Activated CD4-positive, alpha-beta T cell treated with anti-CD3 and anti-CD28 coated beads, Interleukin-2, Interleukin-4, amounts not matched to agents 100 ng/mL and 50 ng/mL, durations not matched to agents 16 hours and 8 hours (primary cell): Measurements from ENCODE around the gene PARD3B.

Experiments
- DNase-seq: peaks from one replicate; pipeline ENCODE4 v3.0.0-alpha.2; 2020; ENCODE audit warnings: low spot score

PARD3B gene

GRCh38 chr2:205287316-205287715 lies 742.0 kb downstream of the PARD3B start:
- no peak for DNase-seq

- DNase-seq, result no peak
These were observed 743.4 kb downstream of the PARD3B start for GRCh38 chr2:205288686-205289085.

GRCh38 chr2:205290299-205290698 lies 745.0 kb downstream of the PARD3B start:
- no peak for DNase-seq

GRCh38 chr2:205292665-205293295 lies 747.5 kb downstream of the PARD3B start:
- no peak for DNase-seq

GRCh38 chr2:205293559-205293958 lies 748.3 kb downstream of the PARD3B start:
- DNase-seq, result no peak

GRCh38 chr2:205296959-205297358 lies 751.7 kb downstream of the PARD3B start:
- no peak for DNase-seq

GRCh38 chr2:205297368-205297767 lies 752.1 kb downstream of the PARD3B start:
- DNase-seq, result no peak

GRCh38 chr2:205297846-205298245 lies 752.6 kb downstream of the PARD3B start:
- DNase-seq, result no peak

- no peak for DNase-seq
These were observed 765.9 kb downstream of the PARD3B start for GRCh38 chr2:205311201-205311600.

- DNase-seq, result no peak
These were observed 776.0 kb downstream of the PARD3B start for GRCh38 chr2:205321231-205321630.

- no peak for DNase-seq
These were observed 778.7 kb downstream of the PARD3B start for GRCh38 chr2:205323929-205324328.

- DNase-seq, result no peak
These were observed 779.1 kb downstream of the PARD3B start for GRCh38 chr2:205324355-205324754.

- DNase-seq, result no peak
These were observed 788.1 kb downstream of the PARD3B start for GRCh38 chr2:205333351-205333750.

- DNase-seq, result no peak
These were observed 792.0 kb downstream of the PARD3B start for GRCh38 chr2:205337274-205337673.

GRCh38 chr2:205338156-205338555 lies 792.9 kb downstream of the PARD3B start:
- no peak for DNase-seq

GRCh38 chr2:205343103-205343502 lies 797.8 kb downstream of the PARD3B start:
- DNase-seq, result no peak

GRCh38 chr2:205346649-205347048 lies 801.4 kb downstream of the PARD3B start:
- no peak for DNase-seq

- DNase-seq, result no peak
These were observed 802.6 kb downstream of the PARD3B start for GRCh38 chr2:205347899-205348298.

- no peak for DNase-seq
These were observed 806.8 kb downstream of the PARD3B start for GRCh38 chr2:205352094-205352493.

- DNase-seq, result no peak
These were observed 807.3 kb downstream of the PARD3B start for GRCh38 chr2:205352593-205352992.

GRCh38 chr2:205357732-205358131 lies 812.5 kb downstream of the PARD3B start:
- no peak for DNase-seq

- no peak for DNase-seq
These were observed 813.1 kb downstream of the PARD3B start for GRCh38 chr2:205358351-205358815.

- no peak for DNase-seq
These were observed 816.0 kb downstream of the PARD3B start for GRCh38 chr2:205361272-205361671.

- DNase-seq, result no peak
These were observed 816.7 kb downstream of the PARD3B start for GRCh38 chr2:205361970-205362369.
